ENCODE results near the gene CPVL. TPM values are rescaled to one million over a fixed set of nuclear protein-coding genes. Genes with fewer than 3 reads are reported as not detected.

Gene CPVL
- total RNA-seq, 1 experiment from 2014 or later, result not detected

DNA sequence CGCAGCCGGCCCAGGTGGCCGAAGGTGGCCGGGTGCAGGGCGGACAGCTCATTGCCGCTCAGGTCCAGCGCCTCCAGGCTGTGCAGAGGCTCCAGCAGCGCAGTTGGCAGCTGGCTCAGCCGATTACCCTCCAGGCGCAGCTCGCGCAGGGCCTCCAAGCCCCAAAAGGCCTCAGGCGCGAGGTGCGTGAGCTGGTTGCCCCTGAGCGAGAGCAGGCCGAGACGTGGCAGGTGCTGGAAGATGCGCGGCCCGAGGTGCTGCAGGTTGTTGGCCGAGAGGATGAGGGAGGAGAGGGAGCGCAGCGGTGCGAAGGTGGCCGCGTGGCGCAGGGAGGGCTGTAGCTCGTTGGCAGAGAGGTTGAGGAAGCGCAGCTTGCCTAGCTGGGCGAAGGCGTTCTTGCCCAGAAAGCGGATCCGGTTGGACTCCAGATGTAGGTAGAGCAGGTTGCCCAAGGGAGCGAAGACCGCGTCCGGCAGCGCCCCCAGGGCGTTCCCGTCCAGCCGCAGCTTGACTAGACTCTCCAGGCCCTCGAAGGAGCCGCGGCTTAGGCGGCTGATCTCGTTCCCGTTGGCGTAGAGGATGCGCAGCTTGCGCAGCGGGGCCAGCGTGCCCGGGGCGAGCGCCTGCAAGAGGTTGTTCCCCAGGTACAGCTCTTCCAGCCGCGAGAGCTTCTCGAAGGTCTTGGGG is 189.1 kb downstream of the CPVL start:
- DNase-seq, result no peak
- Histone ChIP-seq H3K4me1 (ENCODE audit: low read length) (no peaks in the 10 kb centered on the region), H2AFZ (ENCODE audit: low read length) (no peak overlapping the region), H3K27ac (ENCODE audit: low read length) (no peak overlapping the region), H3K9me3 (ENCODE audit: low read length) (no peaks in the 10 kb centered on the region; the same call in 1 of the 2 replicates), H3K9ac (ENCODE audit: low read length) (no peak overlapping the region), H3K79me2 (ENCODE audit: low read length) (no peaks in the 10 kb centered on the region), H3K9me2 (replicated peaks; ENCODE audit: insufficient read depth, low read length) (no peaks in the 10 kb centered on the region), H3K4me2 (ENCODE audit: low read depth, low read length, poor library complexity, severe bottlenecking) (no peak overlapping the region), H3K4me3 (ENCODE audit: low read length) (no peak overlapping the region), H3K27me3 (ENCODE audit: low read length) (peaks cover 3% of the 10 kb centered on the region; the same call in 1 of the 2 replicates), H4K20me1 (ENCODE audit: insufficient read depth, low read depth, low read length) (no peaks in the 10 kb centered on the region), H3K36me3 (ENCODE audit: insufficient read depth, low read length) (no peaks in the 10 kb centered on the region)

GRCh38 chr7:28956608-28957063 is 189.7 kb downstream of the CPVL start:
- no peak overlapping the region for H3K4me3 ChIP-seq (ENCODE audit: low read length)

DNA sequence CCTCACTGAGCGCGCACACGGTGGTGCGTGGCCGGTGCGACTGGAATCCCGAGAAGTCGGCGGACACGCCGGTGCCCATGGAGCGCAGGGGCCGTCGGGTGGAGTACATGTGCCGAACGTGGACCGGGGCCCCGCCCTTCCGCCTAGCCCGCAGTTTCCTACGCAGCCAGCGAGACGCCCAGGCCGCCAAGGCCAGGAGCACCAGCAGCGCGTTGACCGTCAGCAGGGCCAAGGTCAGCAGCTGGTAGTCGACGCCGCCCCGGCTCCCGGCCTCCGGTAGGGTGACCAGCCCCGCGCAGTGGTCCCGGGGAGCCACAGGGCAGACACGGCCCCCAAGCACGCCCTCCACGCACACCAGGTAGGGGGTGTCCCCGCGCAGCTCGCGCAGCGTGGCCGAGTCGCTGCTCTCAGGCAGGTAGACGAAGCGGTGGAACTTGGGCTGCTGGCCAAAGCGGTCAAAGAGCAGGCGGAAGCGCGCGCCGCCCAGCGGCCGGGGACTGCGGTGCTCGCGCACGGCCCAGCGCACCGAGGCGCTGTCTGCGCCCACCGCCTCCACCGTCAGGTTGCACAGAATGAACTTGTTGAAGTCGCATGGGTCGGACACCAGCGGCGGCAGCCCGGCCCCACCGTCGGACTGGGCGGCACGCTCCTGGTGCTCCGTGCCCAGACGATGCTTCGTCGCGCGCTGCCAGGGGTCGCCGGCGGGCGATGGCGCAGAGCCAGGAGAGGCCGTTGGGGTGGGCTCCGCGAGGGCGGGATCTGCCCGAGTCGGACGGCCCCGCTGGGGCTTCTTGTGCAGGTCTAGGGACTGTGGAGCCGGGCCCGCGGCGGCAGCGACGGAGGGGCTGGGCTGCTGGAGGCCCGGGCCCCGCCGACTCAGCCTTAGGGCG is 190.4 kb downstream of the CPVL start:
- peaks cover 3% of the 10 kb centered on the region; the same call in 1 of the 2 replicates for H3K27me3 ChIP-seq (ENCODE audit: low read length)
- H3K27ac ChIP-seq (ENCODE audit: low read length), result no peak overlapping the region
- H3K79me2 ChIP-seq (ENCODE audit: low read length), result no peaks in the 10 kb centered on the region
- H3K4me2 ChIP-seq (ENCODE audit: low read depth, low read length, poor library complexity, severe bottlenecking), result no peak overlapping the region
- no peak overlapping the region for H3K4me3 ChIP-seq (ENCODE audit: low read length)
- no peaks in the 10 kb centered on the region for H3K4me1 ChIP-seq (ENCODE audit: low read length)
- no peak overlapping the region for H3K9ac ChIP-seq (ENCODE audit: low read length)
- H3K9me2 ChIP-seq (replicated peaks; ENCODE audit: insufficient read depth, low read length), result no peaks in the 10 kb centered on the region
- no peak for DNase-seq
- no peaks in the 10 kb centered on the region; the same call in 1 of the 2 replicates for H3K9me3 ChIP-seq (ENCODE audit: low read length)
- no peaks in the 10 kb centered on the region for H3K36me3 ChIP-seq (ENCODE audit: insufficient read depth, low read length)
- H2AFZ ChIP-seq (ENCODE audit: low read length), result no peak overlapping the region
- no peaks in the 10 kb centered on the region for H4K20me1 ChIP-seq (ENCODE audit: insufficient read depth, low read depth, low read length)

More at GRCh38 chr7:28956608-28957063, 189.7 kb downstream of the CPVL start:
- no peak overlapping the region for H3K27ac ChIP-seq (ENCODE audit: low read length)
- H3K27me3 ChIP-seq (ENCODE audit: low read length), result peaks cover 3% of the 10 kb centered on the region; the same call in 1 of the 2 replicates
- no peak for DNase-seq
- H3K79me2 ChIP-seq (ENCODE audit: low read length), result no peaks in the 10 kb centered on the region
- H3K4me2 ChIP-seq (ENCODE audit: low read depth, low read length, poor library complexity, severe bottlenecking), result no peak overlapping the region
- H3K36me3 ChIP-seq (ENCODE audit: insufficient read depth, low read length), result no peaks in the 10 kb centered on the region
- no peaks in the 10 kb centered on the region; the same call in 1 of the 2 replicates for H3K9me3 ChIP-seq (ENCODE audit: low read length)
- H3K4me1 ChIP-seq (ENCODE audit: low read length), result no peaks in the 10 kb centered on the region
- H3K9ac ChIP-seq (ENCODE audit: low read length), result no peak overlapping the region
- no peaks in the 10 kb centered on the region for H3K9me2 ChIP-seq (replicated peaks; ENCODE audit: insufficient read depth, low read length)
- no peak overlapping the region for H2AFZ ChIP-seq (ENCODE audit: low read length)
- no peaks in the 10 kb centered on the region for H4K20me1 ChIP-seq (ENCODE audit: insufficient read depth, low read depth, low read length)

DNA sequence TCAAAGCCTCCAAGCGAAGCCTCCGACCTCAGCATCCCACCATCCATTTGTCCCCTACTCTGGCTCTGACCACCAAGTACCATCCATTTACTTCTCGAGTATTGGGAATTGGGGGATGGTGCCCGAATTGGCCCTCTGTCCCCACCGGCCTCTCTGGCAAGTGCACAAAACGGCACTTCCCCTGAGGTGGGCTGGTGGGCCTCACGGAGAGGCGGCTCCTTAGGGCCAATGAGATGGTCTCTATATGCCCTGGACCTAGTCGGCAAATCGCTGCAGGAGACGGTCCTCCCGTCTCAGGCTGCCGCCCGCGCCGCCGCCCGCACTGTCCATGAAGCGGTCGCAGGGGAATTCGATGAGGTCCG is 191.0 kb downstream of the CPVL start:
- H2AFZ ChIP-seq (ENCODE audit: low read length), result no peak overlapping the region

GRCh38 chr7:28954946-28955345 is 191.4 kb downstream of the CPVL start:
- Histone ChIP-seq H3K9me2 (replicated peaks; ENCODE audit: insufficient read depth, low read length) (no peaks in the 10 kb centered on the region), H3K9me3 (ENCODE audit: low read length) (no peaks in the 10 kb centered on the region; the same call in 1 of the 2 replicates), H3K4me1 (ENCODE audit: low read length) (no peaks in the 10 kb centered on the region), H3K9ac (ENCODE audit: low read length) (no peak overlapping the region), H3K4me3 (ENCODE audit: low read length) (no peak overlapping the region), H3K27ac (ENCODE audit: low read length) (no peak overlapping the region), H3K4me2 (ENCODE audit: low read depth, low read length, poor library complexity, severe bottlenecking) (no peak overlapping the region), H3K79me2 (ENCODE audit: low read length) (no peaks in the 10 kb centered on the region), H2AFZ (ENCODE audit: low read length) (no peak overlapping the region), H3K36me3 (ENCODE audit: insufficient read depth, low read length) (no peaks in the 10 kb centered on the region), H3K27me3 (ENCODE audit: low read length) (peaks cover 3% of the 10 kb centered on the region; the same call in 1 of the 2 replicates), H4K20me1 (ENCODE audit: insufficient read depth, low read depth, low read length) (no peaks in the 10 kb centered on the region)
- no peak for DNase-seq

More for the DNA sequence above, 191.0 kb downstream of the CPVL start:
- Histone ChIP-seq H3K9me2 (replicated peaks; ENCODE audit: insufficient read depth, low read length) (no peaks in the 10 kb centered on the region), H3K27ac (ENCODE audit: low read length) (no peak overlapping the region), H4K20me1 (ENCODE audit: insufficient read depth, low read depth, low read length) (no peaks in the 10 kb centered on the region), H3K9ac (ENCODE audit: low read length) (no peak overlapping the region), H3K79me2 (ENCODE audit: low read length) (no peaks in the 10 kb centered on the region), H3K4me1 (ENCODE audit: low read length) (no peaks in the 10 kb centered on the region), H3K4me3 (ENCODE audit: low read length) (no peak overlapping the region), H3K4me2 (ENCODE audit: low read depth, low read length, poor library complexity, severe bottlenecking) (no peak overlapping the region), H3K27me3 (ENCODE audit: low read length) (peaks cover 3% of the 10 kb centered on the region; the same call in 1 of the 2 replicates), H3K36me3 (ENCODE audit: insufficient read depth, low read length) (no peaks in the 10 kb centered on the region), H3K9me3 (ENCODE audit: low read length) (no peaks in the 10 kb centered on the region; the same call in 1 of the 2 replicates)
- no peak for DNase-seq

GRCh38 chr7:28954471-28954870 is 191.9 kb downstream of the CPVL start:
- Histone ChIP-seq H3K27me3 (ENCODE audit: low read length) (peaks cover 3% of the 10 kb centered on the region; the same call in 1 of the 2 replicates), H3K79me2 (ENCODE audit: low read length) (no peaks in the 10 kb centered on the region), H3K27ac (ENCODE audit: low read length) (no peak overlapping the region), H3K9me3 (ENCODE audit: low read length) (no peaks in the 10 kb centered on the region; the same call in 1 of the 2 replicates), H2AFZ (ENCODE audit: low read length) (no peak overlapping the region), H4K20me1 (ENCODE audit: insufficient read depth, low read depth, low read length) (no peaks in the 10 kb centered on the region), H3K4me3 (ENCODE audit: low read length) (no peak overlapping the region), H3K36me3 (ENCODE audit: insufficient read depth, low read length) (no peaks in the 10 kb centered on the region), H3K4me1 (ENCODE audit: low read length) (no peaks in the 10 kb centered on the region), H3K9me2 (replicated peaks; ENCODE audit: insufficient read depth, low read length) (no peaks in the 10 kb centered on the region), H3K4me2 (ENCODE audit: low read depth, low read length, poor library complexity, severe bottlenecking) (no peak overlapping the region), H3K9ac (ENCODE audit: low read length) (no peak overlapping the region)
- no peak for DNase-seq

- no peaks in the 10 kb centered on the region; the same call in 1 of the 2 replicates for H3K9me3 ChIP-seq (ENCODE audit: low read length)
- H3K27ac ChIP-seq (ENCODE audit: low read length), result no peak overlapping the region
- no peak overlapping the region for H3K4me3 ChIP-seq (ENCODE audit: low read length)
- H3K4me1 ChIP-seq (ENCODE audit: low read length), result no peaks in the 10 kb centered on the region
- no peak overlapping the region for H3K9ac ChIP-seq (ENCODE audit: low read length)
- no peak for DNase-seq
- no peaks in the 10 kb centered on the region for H3K9me2 ChIP-seq (replicated peaks; ENCODE audit: insufficient read depth, low read length)
- H2AFZ ChIP-seq (ENCODE audit: low read length), result no peak overlapping the region
- H3K4me2 ChIP-seq (ENCODE audit: low read depth, low read length, poor library complexity, severe bottlenecking), result no peak overlapping the region
- no peaks in the 10 kb centered on the region for H3K36me3 ChIP-seq (ENCODE audit: insufficient read depth, low read length)
- peaks cover 3% of the 10 kb centered on the region; the same call in 1 of the 2 replicates for H3K27me3 ChIP-seq (ENCODE audit: low read length)
- H3K79me2 ChIP-seq (ENCODE audit: low read length), result no peaks in the 10 kb centered on the region
- no peaks in the 10 kb centered on the region for H4K20me1 ChIP-seq (ENCODE audit: insufficient read depth, low read depth, low read length)
Observed at GRCh38 chr7:28953633-28954032, 192.7 kb downstream of the CPVL start.

All from Karpas-422 (cell line).